DND-41 (cell line): ENCODE data around the gene AHNAK2.

Source experiments
- CTCF ChIP-seq: IDR thresholded peaks from 2 replicates; pipeline ENCODE4 v1.5.1; 2012; ENCODE audit warnings: borderline replicate concordance, low read length, moderate library complexity, mild to moderate bottlenecking; ENCODE audit not compliant: poor library complexity, severe bottlenecking; ENCODE audit errors: extremely low read depth
- EZH2 ChIP-seq: IDR thresholded peaks from 3 replicates; pipeline ENCODE4 v1.6.1; 2012; ENCODE audit warnings: borderline replicate concordance, low read depth, mild to moderate bottlenecking, moderate library complexity, low read length, inconsistent platforms; ENCODE audit not compliant: severe bottlenecking

GRCh38 chr14:104957146-104958113 is 20.7 kb downstream of the AHNAK2 start:
- TF ChIP-seq CTCF (no peak), EZH2 (no peak)
